D341Med (cell line): ENCODE results near the gene ABCB9.

Experiments
- DNase-seq: peaks from one replicate; pipeline ENCODE4 v3.0.0; 2012; ENCODE audit warnings: low spot score

Gene ABCB9

DNA sequence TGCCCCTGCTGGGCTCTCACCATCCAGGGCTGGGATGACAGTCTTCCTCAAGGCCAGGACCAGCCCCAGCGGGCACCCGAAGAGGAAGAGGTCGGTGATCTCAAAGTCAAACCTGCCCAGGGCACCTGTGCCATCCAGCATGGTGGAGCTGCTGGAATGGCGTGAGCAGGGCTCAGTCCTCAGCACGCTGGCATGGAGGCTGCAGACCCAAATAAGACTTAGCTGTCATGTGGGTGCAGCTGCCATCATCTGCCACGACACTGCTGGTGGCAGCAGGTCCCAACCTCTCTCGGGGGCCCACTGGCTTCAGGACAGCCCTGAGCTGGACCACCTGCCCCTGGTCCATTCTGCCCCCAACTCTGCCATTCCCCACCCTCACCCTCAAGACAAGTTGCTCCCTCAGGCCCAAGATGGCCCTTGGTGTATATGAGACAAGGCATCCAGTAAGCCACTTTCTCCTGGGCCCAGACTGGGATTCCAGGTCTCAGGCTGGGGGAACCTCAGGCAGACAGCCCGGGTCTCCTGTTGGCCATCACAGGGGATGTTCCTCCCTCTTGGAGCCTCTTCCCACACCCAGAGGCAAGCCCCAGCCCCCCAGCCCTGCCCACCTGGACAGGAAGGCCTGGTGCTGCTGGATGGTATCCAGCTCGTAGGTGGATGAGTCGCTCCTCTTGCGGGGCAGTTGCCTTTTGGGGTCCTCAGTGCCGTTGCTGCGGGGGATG is 28.7 kb upstream of the ABCB9 start:
- DNase-seq = no peak

- DNase-seq = no peak
Measured at GRCh38 chr12:122994140-122994675, 27.9 kb upstream of the ABCB9 start.

DNA sequence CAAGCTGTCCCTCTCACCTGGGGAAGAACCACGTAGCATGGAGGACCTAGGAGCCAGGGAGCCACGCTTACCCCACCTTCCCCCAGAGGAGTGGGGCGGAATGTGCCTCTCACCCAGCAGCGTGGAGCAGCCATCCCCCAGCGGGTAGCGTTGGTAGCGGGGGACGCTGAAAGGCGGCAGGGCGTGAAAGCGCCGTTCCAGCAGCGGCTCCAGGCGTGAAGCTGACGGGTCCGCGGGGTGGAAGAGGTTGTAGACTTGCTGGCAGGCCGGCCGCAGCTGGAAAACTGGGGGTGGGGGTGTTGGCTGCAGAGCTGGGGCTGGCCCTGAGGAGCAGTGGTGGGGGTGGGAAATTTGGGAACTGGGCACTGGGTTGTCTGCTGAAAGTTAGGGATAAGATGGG is 26.1 kb upstream of the ABCB9 start:
- DNase-seq = no peak

DNA sequence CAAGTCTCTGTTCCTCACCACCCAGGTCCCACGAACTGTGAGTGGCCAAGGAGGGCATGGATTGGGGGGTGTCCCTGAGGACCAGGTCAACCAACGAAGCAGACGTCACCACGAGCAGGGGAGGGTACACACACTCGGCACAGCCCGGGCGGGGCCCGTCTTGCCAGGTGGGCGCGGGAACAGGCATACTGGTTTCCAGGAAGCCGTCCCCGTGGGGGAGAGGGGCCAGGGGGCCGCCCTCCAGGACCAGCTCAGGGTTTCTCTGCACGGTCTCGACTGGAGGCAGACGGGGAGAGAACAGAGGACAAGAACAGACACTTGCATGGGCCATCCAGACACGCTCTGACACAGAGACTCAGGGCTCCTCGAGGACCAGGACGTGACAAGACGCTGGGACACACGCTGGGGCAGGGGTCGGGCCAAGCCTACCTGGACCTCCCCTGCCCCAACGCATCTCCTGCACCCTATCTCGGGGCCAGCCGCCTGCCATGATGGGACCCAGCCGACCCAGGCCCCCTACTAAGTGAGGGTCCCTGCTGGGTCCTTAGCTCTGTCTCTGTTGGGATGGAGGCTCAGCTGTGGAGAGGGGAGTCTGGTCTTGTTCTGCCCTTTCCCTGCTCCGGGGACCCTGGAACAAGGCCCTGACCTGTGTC is 25.5 kb upstream of the ABCB9 start:
- no peak for DNase-seq

- DNase-seq = no peak
Measured at GRCh38 chr12:122990961-122991622, 24.8 kb upstream of the ABCB9 start.

DNA sequence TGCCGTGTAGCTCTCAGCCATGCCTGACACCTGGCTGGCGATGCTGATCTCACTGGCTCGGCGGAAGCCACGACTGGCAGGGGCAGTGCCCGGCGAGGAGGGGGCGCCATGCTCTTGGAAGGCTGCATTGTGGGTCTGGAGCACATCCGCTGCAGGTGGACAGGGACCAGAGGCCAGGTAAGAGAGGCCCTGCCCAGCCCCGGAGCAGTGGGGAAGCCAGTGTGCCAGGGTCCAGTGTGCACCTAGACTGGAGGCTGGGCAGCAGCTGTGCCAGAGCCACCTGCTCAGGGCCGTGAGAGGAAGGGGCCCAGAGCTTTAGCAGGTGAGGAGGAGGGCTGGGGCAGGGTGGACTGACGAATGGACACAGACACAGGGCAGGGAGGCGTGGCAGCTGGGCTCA is 24.3 kb upstream of the ABCB9 start:
- DNase-seq = no peak

DNA sequence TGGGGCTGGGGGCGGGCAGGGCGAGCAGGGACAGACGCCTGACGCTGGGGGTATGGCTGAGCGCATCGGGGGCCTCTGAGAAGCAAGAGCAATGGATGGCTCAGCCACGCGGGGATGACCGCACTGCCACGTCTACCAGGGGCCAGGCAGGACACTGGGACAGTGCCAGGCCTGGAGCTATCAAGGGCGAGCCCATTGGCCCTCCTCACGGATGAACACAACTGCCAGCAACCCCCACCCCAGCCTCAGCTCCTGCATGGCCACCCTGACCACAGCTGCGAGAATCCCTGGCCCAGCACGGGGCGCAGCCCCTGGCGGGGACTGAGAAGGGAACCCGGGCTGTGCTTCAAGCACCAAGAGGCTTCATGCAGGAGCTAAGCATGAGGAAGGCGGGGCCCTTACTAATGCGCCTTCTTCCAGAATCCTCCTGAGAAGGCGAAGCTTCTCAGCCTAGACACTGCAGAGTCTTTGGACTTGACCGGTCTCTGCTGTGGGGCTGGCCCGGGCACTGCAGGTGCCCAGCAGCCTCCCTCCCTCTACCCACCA is 23.7 kb upstream of the ABCB9 start:
- DNase-seq = no peak

DNA sequence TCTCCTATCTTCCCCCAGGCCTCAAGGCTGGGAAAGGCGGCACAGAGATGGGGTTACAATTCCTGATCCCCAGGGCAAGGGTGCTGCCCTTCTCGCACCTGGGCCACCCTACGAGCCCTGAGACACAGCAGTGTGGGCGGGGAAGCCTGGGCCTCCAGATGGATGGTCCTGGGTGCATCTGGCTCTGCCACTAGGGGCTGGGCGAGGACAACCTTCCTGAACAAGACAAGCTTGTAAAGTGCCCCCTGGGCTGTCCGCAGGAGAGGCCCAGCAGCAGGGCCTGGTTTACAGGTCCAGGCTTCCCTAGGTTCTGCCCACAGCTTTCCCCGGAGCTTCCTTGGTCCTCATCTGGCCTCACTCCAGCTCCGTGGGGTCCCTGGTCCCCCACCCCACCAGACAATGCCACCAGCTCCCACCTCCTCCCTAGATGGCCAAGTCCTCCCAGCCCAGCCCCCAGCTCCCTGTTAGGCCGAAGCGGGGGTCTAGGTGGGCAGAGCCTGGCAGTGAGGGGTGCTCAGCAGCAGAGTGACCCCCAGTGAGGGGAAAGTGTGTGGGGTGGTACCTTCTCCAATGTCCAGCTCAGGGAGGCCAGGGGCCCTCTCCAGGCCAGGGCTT is 23.1 kb upstream of the ABCB9 start:
- no peak for DNase-seq

GRCh38 chr12:122988612-122989212 is 22.4 kb upstream of the ABCB9 start:
- DNase-seq = no peak

DNA sequence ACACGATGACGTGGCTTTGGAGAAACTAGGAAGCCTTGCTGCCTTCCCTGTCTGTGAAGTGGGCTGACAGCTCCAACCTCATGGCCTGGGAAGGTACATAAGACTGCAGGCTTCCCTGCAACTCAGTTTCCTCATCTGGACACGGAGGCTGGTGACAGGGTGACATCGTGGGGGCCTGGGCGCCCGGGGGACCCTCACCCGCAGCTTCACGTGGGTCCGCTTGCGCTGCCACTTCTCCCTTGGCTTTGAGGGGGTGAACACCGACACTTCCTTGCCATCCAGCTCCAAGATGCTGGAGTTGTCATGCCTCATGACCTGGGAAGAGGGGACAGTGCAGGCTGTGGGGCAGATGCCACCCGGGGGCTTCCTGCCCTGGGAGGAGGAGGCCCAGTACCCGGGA is 21.8 kb upstream of the ABCB9 start:
- DNase-seq = no peak

DNA sequence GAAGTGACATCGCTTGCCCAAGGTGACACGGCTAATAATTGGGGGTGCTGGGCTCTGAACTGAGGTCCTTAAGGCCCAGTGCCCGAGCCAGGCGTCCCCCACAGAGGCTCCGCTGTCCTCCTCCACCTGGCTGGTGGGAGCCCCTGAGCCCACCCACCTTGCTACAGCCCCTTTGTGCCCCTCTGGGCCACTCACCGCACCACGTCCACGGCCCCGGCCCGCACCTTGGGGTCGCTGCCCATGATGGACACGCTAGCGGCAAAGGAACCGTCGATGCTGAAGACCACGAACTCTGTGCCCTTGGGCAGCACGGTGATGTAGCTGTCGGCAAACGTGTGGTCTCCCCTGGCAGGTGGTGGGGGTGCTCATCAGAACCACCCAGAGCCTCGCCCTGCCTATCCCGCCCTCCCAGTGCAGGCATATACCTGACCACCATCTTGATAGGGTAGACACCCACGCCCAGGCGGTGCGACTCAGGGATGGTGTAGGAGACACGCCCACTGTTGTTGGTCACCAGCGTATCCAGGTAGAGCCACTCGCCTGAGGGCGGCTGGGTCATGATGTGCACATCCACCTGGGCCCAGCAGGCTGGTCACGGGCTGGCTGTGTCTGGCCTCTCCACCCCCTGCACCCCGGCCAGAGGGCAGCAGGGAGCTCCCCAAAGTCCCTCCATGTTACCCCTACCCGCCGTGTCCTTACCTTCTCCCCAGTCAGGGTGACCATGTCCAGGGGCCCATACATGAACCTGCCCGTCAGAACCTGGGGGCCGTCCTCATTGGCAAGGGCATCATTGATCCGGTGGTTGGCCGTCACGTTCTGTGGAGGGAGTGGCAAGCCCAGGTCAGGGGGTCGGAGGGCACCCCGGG is 21.1 kb upstream of the ABCB9 start:
- no peak for DNase-seq

GRCh38 chr12:122986258-122986871 is 20.1 kb upstream of the ABCB9 start:
- DNase-seq = no peak

- DNase-seq = no peak
Measured at GRCh38 chr12:122985338-122986257, 19.3 kb upstream of the ABCB9 start.

GRCh38 chr12:122984612-122985337 is 18.5 kb upstream of the ABCB9 start:
- no peak for DNase-seq

- no peak for DNase-seq
Measured at GRCh38 chr12:122983789-122984515, 17.7 kb upstream of the ABCB9 start.

GRCh38 chr12:122982963-122983788 is 16.9 kb upstream of the ABCB9 start:
- no peak for DNase-seq

GRCh38 chr12:122982477-122982815 is 16.2 kb upstream of the ABCB9 start:
- no peak for DNase-seq
